Measurements from ENCODE around the gene USP31. TPM values are rescaled to one million over a fixed set of nuclear protein-coding genes. Genes with fewer than 3 reads are reported as not detected.

The USP31 gene
- total RNA-seq, 4 donors from 2014 or later: 7.8 to 29.9 (median 11.0) TPM

DNA sequence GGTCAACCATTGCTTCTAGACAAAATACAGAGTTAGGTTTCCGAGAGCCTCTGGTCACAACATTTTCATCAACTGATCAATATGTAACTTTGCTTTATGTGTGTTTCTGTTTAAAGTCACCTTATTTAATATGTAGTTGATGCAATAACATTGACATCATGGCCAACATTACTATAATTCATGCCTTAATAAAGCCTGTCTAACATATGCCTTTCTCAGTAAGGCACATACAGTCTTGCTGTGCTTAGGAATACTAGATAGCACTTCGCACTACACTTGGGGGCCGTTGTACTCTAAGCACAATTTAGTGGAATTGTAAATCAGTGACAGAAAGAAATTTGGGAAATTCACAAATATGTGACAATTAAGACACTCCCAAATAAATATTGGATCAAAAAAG is 23.7 kb upstream of the USP31 start:
- Histone ChIP-seq H3K27ac (no peak overlapping the region), H3K36me3 (no peaks in the 10 kb centered on the region), H3K4me1 (no peaks in the 10 kb centered on the region), H3K27me3 (peaks cover 0 to 25% (median 0%) of the 10 kb centered on the region in 4 donors), H3K9me3 (no peaks in the 10 kb centered on the region), H3K4me3 (no peak overlapping the region)
- 60 to 63% methylated on average over 3 of the region's 3 CpGs for WGBS, 2 donors
- intact Hi-C loops (cut with DNase I): loop anchor here (10.0 kb wide), 1 partner anchor 108 kb away; no protein-coding TSS in a partner anchor
- TF ChIP-seq, protein P1, sequence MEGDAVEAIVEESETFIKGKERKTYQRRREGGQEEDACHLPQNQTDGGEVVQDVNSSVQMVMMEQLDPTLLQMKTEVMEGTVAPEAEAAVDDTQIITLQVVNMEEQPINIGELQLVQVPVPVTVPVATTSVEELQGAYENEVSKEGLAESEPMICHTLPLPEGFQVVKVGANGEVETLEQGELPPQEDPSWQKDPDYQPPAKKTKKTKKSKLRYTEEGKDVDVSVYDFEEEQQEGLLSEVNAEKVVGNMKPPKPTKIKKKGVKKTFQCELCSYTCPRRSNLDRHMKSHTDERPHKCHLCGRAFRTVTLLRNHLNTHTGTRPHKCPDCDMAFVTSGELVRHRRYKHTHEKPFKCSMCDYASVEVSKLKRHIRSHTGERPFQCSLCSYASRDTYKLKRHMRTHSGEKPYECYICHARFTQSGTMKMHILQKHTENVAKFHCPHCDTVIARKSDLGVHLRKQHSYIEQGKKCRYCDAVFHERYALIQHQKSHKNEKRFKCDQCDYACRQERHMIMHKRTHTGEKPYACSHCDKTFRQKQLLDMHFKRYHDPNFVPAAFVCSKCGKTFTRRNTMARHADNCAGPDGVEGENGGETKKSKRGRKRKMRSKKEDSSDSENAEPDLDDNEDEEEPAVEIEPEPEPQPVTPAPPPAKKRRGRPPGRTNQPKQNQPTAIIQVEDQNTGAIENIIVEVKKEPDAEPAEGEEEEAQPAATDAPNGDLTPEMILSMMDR (IDR thresholded peaks at IDR 0.05): no peak
- TF ChIP-seq POLR2A (IDR thresholded peaks at IDR 0.05): no peak
- no peak for DNase-seq

DNA sequence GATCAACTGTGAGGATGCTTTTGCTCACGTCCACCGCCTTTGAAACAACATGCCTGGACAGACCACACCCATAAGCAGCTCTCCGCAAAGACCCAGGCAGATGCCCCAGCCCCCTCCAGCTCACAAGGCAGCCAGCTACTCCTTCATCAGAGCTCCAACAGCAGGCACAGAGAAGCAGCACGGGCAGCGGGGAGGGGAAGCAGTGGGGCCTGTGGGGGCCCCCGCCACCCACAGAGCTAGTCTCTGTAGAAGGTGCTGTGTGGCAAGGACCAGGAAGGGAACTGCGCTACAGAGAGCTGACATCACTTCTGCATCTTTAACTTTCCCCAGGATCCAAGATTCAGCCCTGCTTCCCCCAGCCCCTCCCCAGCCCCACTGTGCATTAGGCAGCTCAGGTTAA is 23.3 kb upstream of the USP31 start:
- Histone ChIP-seq H3K27me3 (peaks cover 0 to 25% (median 0%) of the 10 kb centered on the region in 4 donors), H3K4me3 (no peak overlapping the region), H3K4me1 (no peaks in the 10 kb centered on the region), H3K27ac (no peak overlapping the region), H3K9me3 (no peaks in the 10 kb centered on the region), H3K36me3 (no peaks in the 10 kb centered on the region)
- TF ChIP-seq, protein P1 (IDR thresholded peaks at IDR 0.05): no peak
- TF ChIP-seq POLR2A (IDR thresholded peaks at IDR 0.05): no peak
- DNase-seq: no peak
- WGBS, 2 donors: 46 to 56% methylated on average over 4 to 5 of the region's 7 CpGs
- intact Hi-C loops (cut with DNase I): loop anchor here (10.0 kb wide), 1 partner anchor 108 kb away; no protein-coding TSS in a partner anchor

DNA sequence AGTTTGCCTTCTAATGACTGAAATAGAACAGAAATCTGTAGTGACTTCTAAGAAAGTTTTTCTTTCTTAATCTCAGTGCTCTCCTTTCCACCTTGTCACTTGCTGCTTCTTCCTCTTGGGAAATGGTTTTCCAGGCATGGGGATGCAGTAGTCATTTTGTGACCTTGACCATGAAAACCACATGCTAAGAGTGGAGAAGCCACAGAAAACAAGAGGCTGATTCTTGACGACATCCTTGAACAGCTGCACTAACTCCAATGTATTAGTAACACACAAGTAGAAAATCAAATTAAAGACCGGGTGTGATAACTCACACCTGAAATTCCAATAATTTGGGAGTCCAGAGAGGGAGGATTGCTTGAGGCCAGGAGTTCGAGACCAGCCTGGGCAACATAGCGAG is 15.5 kb upstream of the USP31 start:
- intact Hi-C loops (cut with DNase I): no loop called here
- TF ChIP-seq POLR2A (IDR thresholded peaks at IDR 0.05): no peak
- TF ChIP-seq, protein P1 (IDR thresholded peaks at IDR 0.05): no peak
- no peak overlapping the region for H3K27ac ChIP-seq

DNA sequence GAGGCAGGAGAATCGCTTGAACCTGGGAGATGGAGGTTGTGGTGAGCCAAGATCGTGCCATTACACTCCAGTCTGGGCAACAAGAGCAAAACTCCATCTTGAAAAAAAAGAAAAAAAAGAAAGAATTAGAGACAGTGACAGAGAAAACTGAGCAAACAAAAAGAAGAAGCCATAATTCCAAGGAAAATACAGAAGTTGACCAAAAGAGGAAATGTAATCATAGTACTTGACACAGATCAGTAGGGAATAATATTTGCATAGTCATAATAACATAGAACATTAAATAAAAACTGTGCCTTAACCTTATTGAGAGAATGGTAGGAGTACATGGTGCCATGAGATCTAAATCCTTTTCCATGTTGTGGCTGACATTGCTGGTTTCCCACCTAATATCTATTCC is 14.7 kb upstream of the USP31 start:
- H3K4me1 ChIP-seq: peaks cover 0 to 11% (median 0%) of the 10 kb centered on the region in 3 donors
- 87 to 90% methylated on average over 2 of the region's 2 CpGs for WGBS, 2 donors
- H3K27ac ChIP-seq: no peak overlapping the region
- peaks cover 0 to 17% (median 0%) of the 10 kb centered on the region in 4 donors for H3K27me3 ChIP-seq
- no peak overlapping the region for H3K4me3 ChIP-seq
- no peak for TF ChIP-seq POLR2A (IDR thresholded peaks at IDR 0.05)
- TF ChIP-seq, protein P1 (IDR thresholded peaks at IDR 0.05): no peak
- intact Hi-C loops (cut with DNase I): no loop called here
- H3K36me3 ChIP-seq: no peaks in the 10 kb centered on the region
- H3K9me3 ChIP-seq: no peaks in the 10 kb centered on the region
- DNase-seq: no peak

More for the DNA sequence above, 15.5 kb upstream of the USP31 start:
- DNase-seq: no peak
- H3K4me1 ChIP-seq: peaks cover 0 to 9% (median 0%) of the 10 kb centered on the region in 3 donors
- no peak overlapping the region for H3K4me3 ChIP-seq
- peaks cover 0 to 17% (median 0%) of the 10 kb centered on the region in 4 donors for H3K27me3 ChIP-seq
- H3K9me3 ChIP-seq: no peaks in the 10 kb centered on the region
- no peaks in the 10 kb centered on the region for H3K36me3 ChIP-seq
- WGBS, 2 donors: 59 to 76% methylated on average over 4 of the region's 4 CpGs

DNA sequence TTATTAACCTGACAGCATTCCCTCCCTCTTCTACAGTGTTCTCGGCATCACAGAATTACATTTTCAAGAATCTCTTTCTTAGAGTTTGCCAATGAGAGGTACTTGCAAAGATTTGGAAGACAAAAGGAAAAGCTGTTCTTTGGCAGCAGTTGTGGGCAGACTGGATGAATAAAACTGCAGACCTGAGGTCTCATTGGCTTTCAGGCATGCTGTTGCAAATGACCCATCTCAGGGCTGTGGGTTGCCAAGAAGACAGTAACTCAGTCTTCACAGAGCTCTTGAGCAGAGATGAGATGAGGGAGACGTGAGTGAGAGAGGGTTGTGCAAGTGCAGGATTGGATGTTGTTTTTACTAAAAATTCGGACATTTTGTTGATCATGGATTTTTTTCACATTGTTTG is 11.3 kb upstream of the USP31 start:
- no peak for DNase-seq
- H3K4me1 ChIP-seq: peaks cover 0 to 11% (median 0%) of the 10 kb centered on the region in 3 donors
- H3K4me3 ChIP-seq: no peak overlapping the region
- H3K27me3 ChIP-seq: peaks cover 0 to 8% (median 0%) of the 10 kb centered on the region in 4 donors
- 43% methylated on average over 3 of the region's 3 CpGs for WGBS, 2 donors
- TF ChIP-seq, protein P1 (IDR thresholded peaks at IDR 0.05): no peak
- no peak for TF ChIP-seq POLR2A (IDR thresholded peaks at IDR 0.05)
- intact Hi-C loops (cut with DNase I): no loop called here
- H3K9me3 ChIP-seq: no peaks in the 10 kb centered on the region
- H3K36me3 ChIP-seq: no peaks in the 10 kb centered on the region
- no peak overlapping the region for H3K27ac ChIP-seq

Data from esophagus squamous epithelium (tissue), 5 donors.